ENCODE results near the gene OSBPL10.

The OSBPL10 gene

DNA sequence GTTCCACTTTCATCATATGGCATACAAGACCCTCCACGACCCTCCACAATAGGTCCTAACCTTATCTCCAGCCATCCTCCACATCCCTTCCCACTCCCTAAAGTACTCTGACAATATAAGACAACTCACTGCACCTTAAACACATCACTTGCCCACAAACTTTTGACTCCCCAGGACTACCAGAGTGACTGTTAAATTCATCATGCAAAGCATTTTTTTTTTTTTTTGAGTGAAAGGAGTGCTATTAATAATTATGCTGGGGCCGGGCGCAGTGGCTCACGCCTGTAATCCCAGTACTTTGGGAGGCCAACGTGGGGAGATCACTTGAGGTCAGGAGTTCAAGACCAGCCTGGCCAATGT lies 55.8 kb downstream of the OSBPL10 start:
- no peaks in the 10 kb centered on the region for H4K20me1 ChIP-seq (ENCODE audit: insufficient read depth, low read length)
- H3K36me3 ChIP-seq (ENCODE audit: insufficient read depth, low read length) = peaks cover 12% of the 10 kb centered on the region
- H3K4me2 ChIP-seq (ENCODE audit: low read length) = peak overlapping the region; percentile 67
- H3K79me2 ChIP-seq (ENCODE audit: insufficient read depth, low read length) = peaks cover 65% of the 10 kb centered on the region
- no peaks in the 10 kb centered on the region for H3K9me3 ChIP-seq (ENCODE audit: low read length)
- H2AFZ ChIP-seq (ENCODE audit: low read length) = no peak overlapping the region
- H3F3A ChIP-seq (ENCODE audit: insufficient read depth, low read length) = peaks cover 8% of the 10 kb centered on the region; the same call in 1 of the 2 replicates
- H3K9ac ChIP-seq (ENCODE audit: low read length) = peak overlapping the region; percentile 65
- H3K4me1 ChIP-seq (ENCODE audit: insufficient read depth, low read length, severe bottlenecking) = peaks cover 78% of the 10 kb centered on the region
- TF ChIP-seq, protein P1, sequence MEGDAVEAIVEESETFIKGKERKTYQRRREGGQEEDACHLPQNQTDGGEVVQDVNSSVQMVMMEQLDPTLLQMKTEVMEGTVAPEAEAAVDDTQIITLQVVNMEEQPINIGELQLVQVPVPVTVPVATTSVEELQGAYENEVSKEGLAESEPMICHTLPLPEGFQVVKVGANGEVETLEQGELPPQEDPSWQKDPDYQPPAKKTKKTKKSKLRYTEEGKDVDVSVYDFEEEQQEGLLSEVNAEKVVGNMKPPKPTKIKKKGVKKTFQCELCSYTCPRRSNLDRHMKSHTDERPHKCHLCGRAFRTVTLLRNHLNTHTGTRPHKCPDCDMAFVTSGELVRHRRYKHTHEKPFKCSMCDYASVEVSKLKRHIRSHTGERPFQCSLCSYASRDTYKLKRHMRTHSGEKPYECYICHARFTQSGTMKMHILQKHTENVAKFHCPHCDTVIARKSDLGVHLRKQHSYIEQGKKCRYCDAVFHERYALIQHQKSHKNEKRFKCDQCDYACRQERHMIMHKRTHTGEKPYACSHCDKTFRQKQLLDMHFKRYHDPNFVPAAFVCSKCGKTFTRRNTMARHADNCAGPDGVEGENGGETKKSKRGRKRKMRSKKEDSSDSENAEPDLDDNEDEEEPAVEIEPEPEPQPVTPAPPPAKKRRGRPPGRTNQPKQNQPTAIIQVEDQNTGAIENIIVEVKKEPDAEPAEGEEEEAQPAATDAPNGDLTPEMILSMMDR (IDR thresholded peaks at IDR 0.05; ENCODE audit: low read length) = no peak
- no peak for TF ChIP-seq EZH2 (IDR thresholded peaks at IDR 0.05; ENCODE audit: borderline replicate concordance, low read length)
- H3K27me3 ChIP-seq (ENCODE audit: insufficient read depth, low read length) = no peaks in the 10 kb centered on the region
- no peaks in the 10 kb centered on the region for H3K9me2 ChIP-seq (ENCODE audit: low read depth, low read length)
- peak overlapping the region; percentile 98 for H3K27ac ChIP-seq (ENCODE audit: low read depth, low read length, poor library complexity, severe bottlenecking)
- peak overlapping the region; percentile 23 for H3K4me3 ChIP-seq (ENCODE audit: low read depth, low read length, poor library complexity, severe bottlenecking)

DNA sequence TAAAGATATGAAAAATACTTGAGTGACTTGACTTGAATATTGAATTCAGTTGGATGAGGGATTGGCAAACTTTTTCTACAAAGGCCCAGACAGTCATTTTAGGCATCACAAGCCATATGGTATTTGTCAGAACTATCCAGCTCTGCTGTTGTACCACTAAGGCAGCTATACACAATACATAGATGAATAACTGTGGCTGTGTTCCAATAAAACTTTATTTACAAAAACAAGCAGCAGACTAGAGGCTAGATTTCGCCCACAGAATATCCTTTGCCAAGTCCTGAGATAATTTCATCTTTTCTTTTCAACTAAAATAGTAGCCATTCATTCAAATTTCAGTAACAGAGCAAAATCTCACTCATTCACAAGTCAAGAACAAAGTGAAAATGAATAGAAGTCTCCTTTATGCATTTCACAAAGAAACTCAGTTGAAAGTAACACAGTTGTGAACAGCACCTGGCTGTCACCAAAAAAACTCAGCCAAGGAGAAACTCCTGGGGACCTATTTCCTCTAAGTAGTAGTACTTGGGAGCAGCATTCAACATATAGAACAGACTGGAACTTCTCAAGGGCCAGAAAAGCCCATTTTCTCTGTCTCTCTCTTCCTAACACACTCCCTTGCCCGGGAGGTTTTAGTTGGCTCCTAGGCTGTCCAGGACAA lies 56.3 kb downstream of the OSBPL10 start:
- peak overlapping the region; percentile 67 for H3K4me2 ChIP-seq (ENCODE audit: low read length)
- no peaks in the 10 kb centered on the region for H3K9me3 ChIP-seq (ENCODE audit: low read length)
- TF ChIP-seq, protein P1 (IDR thresholded peaks at IDR 0.05; ENCODE audit: low read length) = no peak
- TF ChIP-seq EZH2 (IDR thresholded peaks at IDR 0.05; ENCODE audit: borderline replicate concordance, low read length) = no peak
- H3K9me2 ChIP-seq (ENCODE audit: low read depth, low read length) = no peaks in the 10 kb centered on the region
- H3K27me3 ChIP-seq (ENCODE audit: insufficient read depth, low read length) = no peaks in the 10 kb centered on the region
- no peak overlapping the region for H2AFZ ChIP-seq (ENCODE audit: low read length)
- H3K4me3 ChIP-seq (ENCODE audit: low read depth, low read length, poor library complexity, severe bottlenecking) = peak overlapping the region; percentile 23
- H3K27ac ChIP-seq (ENCODE audit: low read depth, low read length, poor library complexity, severe bottlenecking) = peak overlapping the region; percentile 98
- peak overlapping the region; percentile 65 for H3K9ac ChIP-seq (ENCODE audit: low read length)
- 0 out of 2 replicates have a peak, but pooled peaks cover 4% of the 10 kb centered on the region for H3F3A ChIP-seq (ENCODE audit: insufficient read depth, low read length)
- peaks cover 74% of the 10 kb centered on the region for H3K4me1 ChIP-seq (ENCODE audit: insufficient read depth, low read length, severe bottlenecking)
- H3K79me2 ChIP-seq (ENCODE audit: insufficient read depth, low read length) = peaks cover 67% of the 10 kb centered on the region
- no peaks in the 10 kb centered on the region for H4K20me1 ChIP-seq (ENCODE audit: insufficient read depth, low read length)
- peaks cover 17% of the 10 kb centered on the region for H3K36me3 ChIP-seq (ENCODE audit: insufficient read depth, low read length)

DNA sequence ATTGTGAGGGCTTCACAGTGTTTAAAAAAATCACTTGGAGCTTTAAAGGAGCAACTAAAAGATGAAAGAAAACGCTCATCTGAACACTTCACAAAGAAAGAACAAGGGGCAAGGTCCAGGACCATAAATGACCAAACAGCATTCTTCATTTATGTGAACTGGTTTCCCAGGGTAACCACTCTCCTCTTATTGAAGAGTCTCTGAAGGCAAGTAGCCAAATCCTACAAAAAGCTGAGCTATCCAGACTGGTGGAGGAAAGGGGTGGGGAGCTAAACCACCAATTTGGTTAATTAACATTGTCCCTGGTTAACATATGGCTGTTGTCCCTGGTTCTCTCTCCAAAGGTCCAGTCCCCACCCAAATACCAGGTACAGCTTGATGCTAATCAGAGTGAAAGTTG lies 58.1 kb downstream of the OSBPL10 start:
- Histone ChIP-seq H3K79me2 (ENCODE audit: insufficient read depth, low read length) (peaks cover 72% of the 10 kb centered on the region; the same call in 1 of the 2 replicates), H3K9me3 (ENCODE audit: low read length) (no peaks in the 10 kb centered on the region), H3K4me2 (ENCODE audit: low read length) (peak overlapping the region; percentile 33; the same call in 1 of the 2 replicates), H3F3A (ENCODE audit: insufficient read depth, low read length) (0 out of 2 replicates have a peak, but pooled peaks cover 4% of the 10 kb centered on the region), H3K27me3 (ENCODE audit: insufficient read depth, low read length) (no peaks in the 10 kb centered on the region), H2AFZ (ENCODE audit: low read length) (no peak overlapping the region), H3K9me2 (ENCODE audit: low read depth, low read length) (no peaks in the 10 kb centered on the region), H4K20me1 (ENCODE audit: insufficient read depth, low read length) (no peaks in the 10 kb centered on the region), H3K9ac (ENCODE audit: low read length) (peak overlapping the region; percentile 30; the same call in 1 of the 2 replicates), H3K27ac (ENCODE audit: low read depth, low read length, poor library complexity, severe bottlenecking) (peak overlapping the region; percentile 98), H3K36me3 (ENCODE audit: insufficient read depth, low read length) (peaks cover 23% of the 10 kb centered on the region), H3K4me1 (ENCODE audit: insufficient read depth, low read length, severe bottlenecking) (peaks cover 74% of the 10 kb centered on the region), H3K4me3 (ENCODE audit: low read depth, low read length, poor library complexity, severe bottlenecking) (no peak overlapping the region)
- no peak for TF ChIP-seq EZH2 (IDR thresholded peaks at IDR 0.05; ENCODE audit: borderline replicate concordance, low read length)
- TF ChIP-seq, protein P1 (IDR thresholded peaks at IDR 0.05; ENCODE audit: low read length) = no peak

Data from OCI-LY1 (cell line).